Liver (tissue), 9 donors: Measurements from ENCODE around the gene KAZALD1. TPM values are rescaled to one million over a fixed set of nuclear protein-coding genes. Genes with fewer than 3 reads are reported as not detected.

Experiments
- DNase-seq: peaks from one replicate; pipeline ENCODE4 v3.0.0-alpha.2; 2017; ENCODE audit warnings: low spot score
- H3K27ac ChIP-seq, 2 donors: one replicate each; pipeline ENCODE4 v1.7.0; 2013; ENCODE audit warnings: inconsistent platforms in 2 of 2, low read length in 2 of 2, control low read depth in 1 of 2, low read depth in 1 of 2, mild to moderate bottlenecking in 1 of 2
- H3K27me3 ChIP-seq, 4 donors: one replicate each; pipeline versions ENCODE4 v1.6.1 to v1.7.0; 2013; ENCODE audit warnings: low read length in 3 of 4, inconsistent platforms in 1 of 4, mild to moderate bottlenecking in 1 of 4, moderate library complexity in 1 of 4; ENCODE audit not compliant: control insufficient read depth in 4 of 4, insufficient read depth in 4 of 4
- H3K36me3 ChIP-seq, 4 donors: one replicate each; pipeline versions ENCODE4 v1.6.1 to v1.7.0; 2013; ENCODE audit warnings: low read length in 3 of 4, mild to moderate bottlenecking in 3 of 4, low read depth in 1 of 4, moderate library complexity in 1 of 4; ENCODE audit not compliant: control insufficient read depth in 4 of 4, insufficient read depth in 3 of 4
- H3K4me1 ChIP-seq, 4 donors: one replicate each; pipeline versions ENCODE4 v1.6.1 to v1.7.0; 2013; ENCODE audit warnings: low read length in 3 of 4, mild to moderate bottlenecking in 3 of 4, moderate library complexity in 1 of 4; ENCODE audit not compliant: control insufficient read depth in 4 of 4, insufficient read depth in 4 of 4
- H3K4me3 ChIP-seq, 3 donors: one replicate each; pipeline versions ENCODE4 v1.6.1 to v1.7.0; 2013; ENCODE audit warnings: low read length in 3 of 3, control low read depth in 1 of 3, low read depth in 1 of 3, mild to moderate bottlenecking in 1 of 3
- H3K9ac ChIP-seq, 2 donors: one replicate each; pipeline ENCODE4 v1.7.0; 2013; ENCODE audit warnings: low read length in 2 of 2, mild to moderate bottlenecking in 2 of 2, moderate library complexity in 2 of 2, control low read depth in 1 of 2, low read depth in 1 of 2
- H3K9me3 ChIP-seq, 4 donors: one replicate each; pipeline versions ENCODE4 v1.6.1 to v1.7.0; 2013; ENCODE audit warnings: low read length in 3 of 4; ENCODE audit not compliant: control insufficient read depth in 4 of 4
- EGR1 ChIP-seq, 2 donors: IDR thresholded peaks; 2 replicates each; pipeline ENCODE4 v1.6.1; 2016 to 2018; ENCODE audit warnings: antibody characterized with exemption in 2 of 2, low read depth in 2 of 2
- FOXA1 ChIP-seq: IDR thresholded peaks from 2 replicates; pipeline ENCODE4 v1.6.1; 2016; ENCODE audit warnings: antibody characterized with exemption
- FOXA2 ChIP-seq: IDR thresholded peaks from 2 replicates; pipeline ENCODE4 v1.6.1; 2016; ENCODE audit warnings: antibody characterized with exemption
- GABPA ChIP-seq, 2 donors: IDR thresholded peaks in 1 of 2; conservative IDR thresholded peaks in 1 of 2; 2 replicates each; pipeline ENCODE4 v1.6.1; 2016; ENCODE audit warnings: antibody characterized with exemption in 2 of 2, mild to moderate bottlenecking in 1 of 2, moderate library complexity in 1 of 2
- HNF4G ChIP-seq: IDR thresholded peaks from 2 replicates; pipeline ENCODE4 v1.6.1; 2016; ENCODE audit warnings: antibody characterized with exemption
- JUND ChIP-seq, 2 donors: IDR thresholded peaks; 2 replicates each; pipeline ENCODE4 v1.6.1; 2016; ENCODE audit warnings: antibody characterized with exemption in 2 of 2
- NR2F2 ChIP-seq: IDR thresholded peaks from 2 replicates; pipeline ENCODE4 v1.6.1; 2016; ENCODE audit warnings: antibody characterized with exemption
- RAD21 ChIP-seq, 2 donors: IDR thresholded peaks; 2 replicates each; pipeline ENCODE4 v1.6.1; 2016; ENCODE audit warnings: antibody characterized with exemption in 2 of 2, mild to moderate bottlenecking in 2 of 2
- RXRA ChIP-seq, 2 donors: IDR thresholded peaks; 2 replicates each; pipeline ENCODE4 v1.6.1; 2017 to 2018; ENCODE audit warnings: antibody characterized with exemption in 2 of 2, mild to moderate bottlenecking in 1 of 2
- SP1 ChIP-seq: IDR thresholded peaks from 2 replicates; pipeline ENCODE4 v1.6.1; 2018; ENCODE audit warnings: antibody characterized with exemption, mild to moderate bottlenecking
- YY1 ChIP-seq: IDR thresholded peaks from 2 replicates; pipeline ENCODE4 v1.6.1; 2016; ENCODE audit warnings: antibody characterized with exemption, mild to moderate bottlenecking
- ZBTB33 ChIP-seq: IDR thresholded peaks from 2 replicates; pipeline ENCODE4 v1.6.1; 2016; ENCODE audit warnings: antibody characterized with exemption
- WGBS: extraction: QIAGEN DNeasy Blood & Tissue Kit; methylation state at CpG from one replicate; pipeline ENCODE4 v1.1.7; 2013; 5-methylcytosine and 5-hydroxymethylcytosine counted together
- polyA plus RNA-seq, 2 donors: library from polyadenylated mRNA; stranded (reverse) in 1 of 2; unstranded in 1 of 2; fragments of 200-250 nt in 1 of 2; fragments of >200 nt in 1 of 2; fragmentation: Nextera tagmentation in 1 of 2; extraction: Ambion mirVana in 1 of 2; gene quantifications; one replicate each; pipeline versions ENCODE4 v1.2.1 to v1.2.3, GENCODE V29; 2013 to 2015
- total RNA-seq, 2 donors: library from RNA; depleted of rRNA; stranded (reverse); fragments of >200 nt; gene quantifications; one replicate each; pipeline ENCODE4 v1.2.3, GENCODE V29; 2014
- TF ChIP-seq, protein P1 (sequence below): IDR thresholded peaks from 2 replicates; pipeline ENCODE4 v1.6.1; 2016; ENCODE audit warnings: antibody characterized with exemption, mild to moderate bottlenecking
- TF ChIP-seq, protein P2 (sequence below): IDR thresholded peaks from 2 replicates; pipeline ENCODE4 v1.6.1; 2016; ENCODE audit warnings: antibody characterized with exemption
- TF ChIP-seq, protein P3 (sequence below): IDR thresholded peaks from 2 replicates; pipeline ENCODE4 v1.6.1; 2016; ENCODE audit warnings: antibody characterized with exemption
- donor health status: healthy.
- donor health status: healthy.
- donor health status: healthy.
- donor health status: healthy.
- donor health status: healthy.

The KAZALD1 gene
- total and polyA plus RNA-seq, 4 donors, result 0.21 to 1.2 (median 0.71) TPM

- H3K36me3 ChIP-seq, result no peaks in the 10 kb centered on the region
- TF ChIP-seq, protein P1, sequence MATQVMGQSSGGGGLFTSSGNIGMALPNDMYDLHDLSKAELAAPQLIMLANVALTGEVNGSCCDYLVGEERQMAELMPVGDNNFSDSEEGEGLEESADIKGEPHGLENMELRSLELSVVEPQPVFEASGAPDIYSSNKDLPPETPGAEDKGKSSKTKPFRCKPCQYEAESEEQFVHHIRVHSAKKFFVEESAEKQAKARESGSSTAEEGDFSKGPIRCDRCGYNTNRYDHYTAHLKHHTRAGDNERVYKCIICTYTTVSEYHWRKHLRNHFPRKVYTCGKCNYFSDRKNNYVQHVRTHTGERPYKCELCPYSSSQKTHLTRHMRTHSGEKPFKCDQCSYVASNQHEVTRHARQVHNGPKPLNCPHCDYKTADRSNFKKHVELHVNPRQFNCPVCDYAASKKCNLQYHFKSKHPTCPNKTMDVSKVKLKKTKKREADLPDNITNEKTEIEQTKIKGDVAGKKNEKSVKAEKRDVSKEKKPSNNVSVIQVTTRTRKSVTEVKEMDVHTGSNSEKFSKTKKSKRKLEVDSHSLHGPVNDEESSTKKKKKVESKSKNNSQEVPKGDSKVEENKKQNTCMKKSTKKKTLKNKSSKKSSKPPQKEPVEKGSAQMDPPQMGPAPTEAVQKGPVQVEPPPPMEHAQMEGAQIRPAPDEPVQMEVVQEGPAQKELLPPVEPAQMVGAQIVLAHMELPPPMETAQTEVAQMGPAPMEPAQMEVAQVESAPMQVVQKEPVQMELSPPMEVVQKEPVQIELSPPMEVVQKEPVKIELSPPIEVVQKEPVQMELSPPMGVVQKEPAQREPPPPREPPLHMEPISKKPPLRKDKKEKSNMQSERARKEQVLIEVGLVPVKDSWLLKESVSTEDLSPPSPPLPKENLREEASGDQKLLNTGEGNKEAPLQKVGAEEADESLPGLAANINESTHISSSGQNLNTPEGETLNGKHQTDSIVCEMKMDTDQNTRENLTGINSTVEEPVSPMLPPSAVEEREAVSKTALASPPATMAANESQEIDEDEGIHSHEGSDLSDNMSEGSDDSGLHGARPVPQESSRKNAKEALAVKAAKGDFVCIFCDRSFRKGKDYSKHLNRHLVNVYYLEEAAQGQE, result no peak
- TF ChIP-seq JUND (IDR thresholded peaks at IDR 0.05), result no peak
- TF ChIP-seq FOXA2, result no peak
- no peak for TF ChIP-seq SP1
- TF ChIP-seq RAD21 (IDR thresholded peaks at IDR 0.05), result no peak
- TF ChIP-seq RXRA (IDR thresholded peaks at IDR 0.05), result no peak
- no peak for TF ChIP-seq YY1
- no peak for TF ChIP-seq FOXA1
- TF ChIP-seq EGR1 (IDR thresholded peaks at IDR 0.05; ENCODE audit: low read depth in 2 of 2), result no peak
- TF ChIP-seq, protein P2, sequence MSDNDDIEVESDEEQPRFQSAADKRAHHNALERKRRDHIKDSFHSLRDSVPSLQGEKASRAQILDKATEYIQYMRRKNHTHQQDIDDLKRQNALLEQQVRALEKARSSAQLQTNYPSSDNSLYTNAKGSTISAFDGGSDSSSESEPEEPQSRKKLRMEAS, result no peak
- 9% methylated on average over 4 of the region's 4 CpGs for WGBS
- DNase-seq, result no peak
- H3K27me3 ChIP-seq, result peaks cover 0 to 14% (median 2%) of the 10 kb centered on the region in 4 donors
- H3K9me3 ChIP-seq, result no peaks in the 10 kb centered on the region
- no peak overlapping the region for H3K27ac ChIP-seq
- H3K4me3 ChIP-seq, result no peak overlapping the region
- no peak overlapping the region for H3K9ac ChIP-seq
- no peaks in the 10 kb centered on the region for H3K4me1 ChIP-seq
These were observed 14.0 kb downstream of the KAZALD1 start for GRCh38 chr10:101075775-101076174.

- no peak for DNase-seq
- H3K36me3 ChIP-seq, result no peaks in the 10 kb centered on the region
- H3K27ac ChIP-seq, result no peak overlapping the region
- WGBS, result 71% methylated on average over 5 of the region's 5 CpGs
- H3K27me3 ChIP-seq, result peaks cover 0 to 14% (median 2%) of the 10 kb centered on the region in 4 donors
- H3K4me3 ChIP-seq, result no peak overlapping the region
- no peaks in the 10 kb centered on the region for H3K4me1 ChIP-seq
- H3K9me3 ChIP-seq, result no peaks in the 10 kb centered on the region
- TF ChIP-seq SP1 (no peak), YY1 (no peak), FOXA1 (no peak), ZBTB33 (no peak), FOXA2 (no peak)
- no peak overlapping the region for H3K9ac ChIP-seq
These were observed 14.8 kb downstream of the KAZALD1 start for GRCh38 chr10:101076630-101077029.

- Histone ChIP-seq H3K9me3 (no peaks in the 10 kb centered on the region), H3K36me3 (no peaks in the 10 kb centered on the region), H3K27me3 (peaks cover 0 to 6% (median 1%) of the 10 kb centered on the region in 4 donors), H3K4me1 (no peaks in the 10 kb centered on the region), H3K9ac (no peak overlapping the region), H3K4me3 (no peak overlapping the region), H3K27ac (no peak overlapping the region)
- DNase-seq, result no peak
- 90% methylated on average over 1 of the region's 1 CpG for WGBS
- TF ChIP-seq, protein P1, result no peak
- TF ChIP-seq, protein P3, sequence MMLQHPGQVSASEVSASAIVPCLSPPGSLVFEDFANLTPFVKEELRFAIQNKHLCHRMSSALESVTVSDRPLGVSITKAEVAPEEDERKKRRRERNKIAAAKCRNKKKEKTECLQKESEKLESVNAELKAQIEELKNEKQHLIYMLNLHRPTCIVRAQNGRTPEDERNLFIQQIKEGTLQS, result no peak
- TF ChIP-seq HNF4G, result no peak
- no peak for TF ChIP-seq FOXA1
- no peak for TF ChIP-seq NR2F2
- TF ChIP-seq GABPA (IDR thresholded peaks at IDR 0.05 in 1 of 2, conservative IDR thresholded peaks at IDR 0.05 in 1 of 2), result no peak
- no peak for TF ChIP-seq FOXA2
- no peak for TF ChIP-seq YY1
These were observed 18.1 kb downstream of the KAZALD1 start for GRCh38 chr10:101079874-101080273.
